HG03460 (cell line): ENCODE results near the gene SPATS2L.

Source experiments
- ATAC-seq: cut with Tn5 transposase; IDR thresholded peaks from one replicate; pipeline ENCODE4 v1.9.1; 2021; ENCODE audit not compliant: unreplicated experiment

Gene SPATS2L

DNA sequence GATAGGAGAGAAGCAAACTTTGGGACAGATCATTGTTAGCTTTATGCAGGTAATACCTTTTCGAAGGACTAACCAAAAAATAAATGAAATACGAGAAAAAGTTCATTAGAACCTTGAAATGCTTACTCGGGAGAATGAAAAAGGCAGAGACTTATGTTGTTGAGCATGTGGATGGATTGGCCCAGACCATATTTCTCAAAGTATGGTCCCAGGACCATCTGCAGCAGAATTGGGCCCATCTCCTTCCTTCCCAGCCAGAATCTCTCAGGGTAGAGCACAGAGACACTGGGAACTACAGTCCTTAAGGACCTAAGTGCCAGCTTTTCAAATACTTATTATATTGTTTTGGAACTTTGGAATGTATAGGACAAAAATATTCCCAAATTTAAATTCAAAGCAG is 152.6 kb downstream of the SPATS2L start:
- ATAC-seq = no peak

DNA sequence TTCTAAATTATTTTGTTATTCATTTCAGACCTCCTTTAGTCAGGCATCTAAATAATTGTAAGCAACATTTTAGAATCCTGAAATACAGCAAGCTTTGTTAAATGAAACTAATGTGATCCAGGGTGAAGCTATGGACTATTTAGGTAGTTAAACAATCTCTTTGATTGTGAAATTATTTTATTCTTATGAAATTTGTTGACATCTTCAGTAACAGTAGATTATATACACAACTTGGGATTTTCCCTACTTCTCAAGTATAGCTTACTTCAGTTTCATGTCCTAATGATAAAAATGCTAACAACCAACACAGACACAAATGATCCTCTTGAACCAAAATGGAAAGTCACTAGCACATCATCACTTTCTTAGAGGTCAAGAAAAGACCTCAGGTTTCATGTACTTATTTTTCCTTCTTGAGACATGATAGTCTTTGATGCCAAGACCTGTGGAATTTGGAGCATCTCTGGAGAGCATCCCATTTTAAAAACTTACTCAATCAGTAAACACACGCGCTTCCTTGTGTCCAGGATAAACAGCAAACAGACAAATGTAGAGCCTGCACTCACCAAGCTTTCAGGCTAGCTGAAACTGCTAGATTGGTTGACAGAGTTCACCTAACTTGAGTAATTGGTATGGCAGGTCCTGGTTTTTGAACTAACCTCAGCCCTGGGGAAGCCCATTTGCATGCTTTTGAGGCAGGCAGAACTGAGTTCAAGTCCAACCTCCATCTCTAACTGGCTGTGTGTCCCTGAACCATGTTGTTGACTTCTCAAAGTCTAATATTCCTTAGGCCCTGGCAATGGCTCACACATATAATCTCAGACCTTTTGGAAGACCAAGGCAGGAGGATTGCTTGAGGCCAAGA is 155.6 kb downstream of the SPATS2L start:
- no peak for ATAC-seq

DNA sequence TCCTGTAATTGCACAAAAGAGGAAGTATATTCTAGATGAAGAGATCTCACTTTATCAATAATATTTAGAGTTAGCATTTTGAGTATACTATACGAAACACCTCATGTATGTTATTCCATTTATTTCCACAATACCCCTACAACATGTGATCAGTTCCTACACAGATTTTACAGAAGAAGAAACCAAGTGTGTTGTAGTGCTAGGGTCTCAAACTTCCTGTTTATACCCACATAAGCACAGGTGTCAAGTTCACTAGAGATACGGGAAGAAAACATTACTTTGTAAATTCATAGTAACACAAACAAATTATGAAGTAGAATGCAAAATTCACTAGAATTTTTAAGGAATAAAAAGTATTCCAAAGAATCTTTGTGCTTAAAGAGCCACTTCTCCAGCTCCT is 157.0 kb downstream of the SPATS2L start:
- ATAC-seq = no peak

DNA sequence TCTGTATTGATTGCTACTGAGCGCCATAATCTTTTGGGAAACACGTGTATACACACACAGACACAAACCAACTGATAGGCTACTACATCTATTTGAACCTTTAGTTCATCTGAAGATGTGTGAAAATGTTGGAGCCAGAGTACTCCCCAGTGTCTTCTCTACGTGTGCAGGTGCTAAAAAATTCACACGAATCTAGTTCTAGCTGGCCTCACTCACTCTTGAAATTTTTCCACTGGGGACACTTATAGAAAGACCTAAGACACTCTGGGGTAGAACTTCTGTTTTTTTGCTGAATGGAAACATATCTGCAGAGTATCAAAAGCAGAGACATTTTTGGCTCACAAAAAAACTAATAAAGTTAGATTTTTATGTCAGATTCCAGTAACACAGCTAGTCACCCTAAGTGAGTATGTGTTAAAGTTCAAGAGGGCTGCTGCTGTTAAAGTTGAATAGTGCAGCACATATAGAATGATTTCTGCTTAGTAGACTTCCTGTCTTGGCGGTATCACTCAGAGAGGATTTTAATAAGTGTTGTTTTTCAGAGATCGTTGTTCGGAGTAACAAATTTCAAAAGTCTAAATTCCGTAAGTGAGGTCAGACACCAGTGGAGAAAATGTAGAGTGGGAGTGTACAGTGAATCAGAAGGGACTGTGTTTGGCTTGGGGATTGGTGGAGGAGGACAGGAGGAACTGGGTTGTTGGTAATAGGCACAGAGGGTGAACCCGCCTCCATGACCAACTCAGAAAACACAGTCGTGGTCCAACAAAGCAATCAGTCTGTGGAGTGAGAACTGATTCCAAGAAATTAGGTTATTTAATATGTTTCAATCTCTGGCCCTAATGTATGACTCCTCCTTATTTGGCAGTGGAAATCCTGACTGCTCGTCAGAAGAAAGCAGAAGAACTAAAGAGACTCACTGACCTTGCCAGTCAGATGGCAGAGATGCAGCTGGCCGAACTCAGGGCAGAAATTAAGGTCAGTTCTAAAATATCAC is 160.2 kb downstream of the SPATS2L start:
- ATAC-seq = no peak

DNA sequence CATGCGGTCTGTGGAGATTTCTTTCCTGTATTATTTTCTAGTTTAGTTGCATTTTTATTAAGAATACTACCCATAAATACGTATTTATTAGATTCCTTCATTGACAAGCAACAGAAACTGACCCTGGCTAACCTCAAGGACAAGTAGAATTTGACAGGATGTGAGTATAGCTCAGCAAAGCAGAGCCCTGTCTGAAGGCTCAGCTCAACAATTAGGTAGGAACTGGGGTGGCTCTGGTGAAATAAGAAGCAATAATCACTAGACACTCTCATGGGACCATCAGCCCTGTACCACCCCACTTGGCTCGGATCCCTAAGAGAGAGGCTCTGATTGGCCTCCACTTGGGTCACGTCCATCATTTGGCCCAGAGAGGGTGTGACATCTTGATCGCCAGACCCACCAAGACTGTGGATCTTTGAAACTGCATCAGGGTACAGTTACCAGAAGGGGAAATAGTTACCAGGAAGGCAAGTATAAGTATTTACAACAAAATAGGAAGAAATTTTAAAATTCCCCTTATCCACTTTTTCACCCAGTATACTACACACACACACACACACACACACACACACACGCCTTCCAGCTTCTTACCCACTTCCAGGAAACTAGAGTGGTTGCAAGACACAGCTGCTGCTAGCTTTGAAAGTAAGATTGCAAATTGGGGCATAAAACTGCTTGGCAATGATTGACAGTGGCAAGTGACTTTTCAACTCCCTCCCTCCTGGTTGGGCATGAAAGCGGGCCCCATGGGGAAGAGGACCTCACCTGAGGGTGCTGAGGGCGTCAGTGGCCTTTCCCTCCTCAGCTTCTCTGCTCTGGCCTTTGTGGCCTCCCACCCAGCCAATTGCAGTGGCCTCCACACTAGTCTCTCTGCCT is 161.6 kb downstream of the SPATS2L start:
- ATAC-seq = peak; percentile 29

DNA sequence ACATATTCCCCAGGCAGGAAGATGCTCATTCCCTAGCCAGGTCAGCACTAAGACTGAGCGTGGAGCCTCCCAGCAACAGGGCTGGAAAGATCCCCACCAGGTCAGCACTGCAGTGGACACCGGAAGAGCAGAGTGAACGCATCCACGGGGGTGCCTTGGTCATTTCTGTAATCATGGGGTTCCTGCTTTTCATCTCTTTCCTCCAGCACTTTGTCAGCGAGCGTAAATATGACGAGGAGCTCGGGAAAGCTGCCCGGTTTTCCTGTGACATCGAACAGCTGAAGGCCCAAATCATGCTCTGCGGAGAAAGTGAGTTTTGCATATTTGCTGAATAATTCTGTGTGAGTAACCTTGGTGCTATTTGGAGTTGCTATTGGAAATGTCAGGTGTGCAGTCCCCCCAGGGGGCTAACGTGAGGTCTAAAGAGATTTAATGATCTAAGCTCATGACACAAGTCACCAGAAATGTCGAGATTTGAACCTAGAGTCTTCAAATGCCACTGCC is 163.3 kb downstream of the SPATS2L start:
- no peak for ATAC-seq

DNA sequence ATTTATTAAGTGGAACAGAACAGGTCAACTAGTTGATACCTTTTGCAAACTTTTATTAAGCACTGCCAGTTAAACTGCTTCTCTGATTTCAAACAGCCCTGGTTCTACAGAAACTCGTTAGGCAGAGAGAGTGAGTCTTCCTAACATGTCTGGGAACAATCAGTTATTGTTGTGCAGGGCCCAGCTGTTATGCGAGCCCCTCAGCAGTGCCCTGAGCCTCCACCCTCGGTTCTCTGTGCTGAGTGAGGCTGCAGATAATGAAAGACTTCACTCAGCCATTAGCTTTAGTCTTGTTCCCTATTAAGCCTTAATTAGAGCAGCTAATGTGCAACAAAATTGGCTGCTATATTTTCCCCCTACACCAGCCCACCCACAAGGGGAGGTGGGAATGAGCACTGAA is 163.7 kb downstream of the SPATS2L start:
- no peak for ATAC-seq

DNA sequence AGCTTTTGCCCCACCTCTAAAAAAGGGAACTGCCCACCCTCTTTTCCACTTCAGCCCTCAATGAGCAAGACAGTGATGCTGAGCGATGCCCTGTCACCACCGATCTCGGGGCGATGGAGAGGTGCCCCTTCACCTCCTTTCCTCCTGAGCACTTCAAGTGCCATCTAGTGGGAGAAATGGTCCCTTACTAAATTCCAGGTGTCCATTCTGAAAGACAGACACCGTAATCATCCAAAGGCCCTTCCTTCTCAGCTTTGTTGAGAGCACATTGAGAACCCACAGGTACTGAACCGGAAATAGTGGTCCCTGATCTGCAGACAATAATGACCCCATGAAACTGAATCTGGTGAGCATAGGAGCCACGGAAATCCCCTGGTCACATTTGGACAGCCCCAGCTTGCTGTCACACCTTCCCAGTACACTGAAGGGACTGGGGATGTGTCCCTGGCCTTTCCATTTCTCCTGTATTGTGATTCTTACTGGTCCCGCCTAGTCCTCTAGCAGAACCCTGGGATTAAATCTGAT is 164.9 kb downstream of the SPATS2L start:
- ATAC-seq = peak; percentile 80

DNA sequence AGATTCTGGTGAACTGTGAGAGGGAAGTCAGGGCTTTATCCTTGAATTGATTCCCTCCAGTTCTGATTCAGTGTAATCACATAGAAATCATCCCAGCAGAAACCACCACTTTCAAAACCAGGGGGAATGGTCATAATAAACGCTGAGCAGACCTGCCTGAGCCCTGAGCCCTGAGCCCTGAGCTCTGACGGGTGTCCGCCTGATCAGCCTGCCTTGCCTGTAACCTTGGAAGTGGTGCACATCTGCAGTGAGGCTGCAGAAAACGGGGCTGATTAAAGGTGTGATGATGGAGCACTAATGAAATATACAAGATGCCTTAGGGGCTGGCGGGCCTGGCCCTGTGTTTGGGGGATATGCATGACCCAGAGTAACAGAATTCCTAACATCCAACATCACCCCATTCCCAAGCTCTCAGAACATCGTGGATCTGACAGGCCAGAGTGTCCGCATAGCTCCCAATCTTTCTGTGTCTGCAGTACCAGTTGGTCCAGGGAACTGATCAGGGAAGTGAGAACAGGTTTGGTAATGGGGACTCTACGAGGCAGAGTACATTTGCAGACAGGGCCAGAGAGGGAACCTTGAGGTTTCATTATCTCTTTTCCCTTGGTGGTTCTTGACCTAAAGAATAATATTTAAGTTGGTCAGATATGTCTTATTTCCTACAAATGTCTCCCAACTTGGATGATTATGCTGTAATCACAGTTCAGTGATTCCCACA is 165.6 kb downstream of the SPATS2L start:
- ATAC-seq = peak; percentile 17

DNA sequence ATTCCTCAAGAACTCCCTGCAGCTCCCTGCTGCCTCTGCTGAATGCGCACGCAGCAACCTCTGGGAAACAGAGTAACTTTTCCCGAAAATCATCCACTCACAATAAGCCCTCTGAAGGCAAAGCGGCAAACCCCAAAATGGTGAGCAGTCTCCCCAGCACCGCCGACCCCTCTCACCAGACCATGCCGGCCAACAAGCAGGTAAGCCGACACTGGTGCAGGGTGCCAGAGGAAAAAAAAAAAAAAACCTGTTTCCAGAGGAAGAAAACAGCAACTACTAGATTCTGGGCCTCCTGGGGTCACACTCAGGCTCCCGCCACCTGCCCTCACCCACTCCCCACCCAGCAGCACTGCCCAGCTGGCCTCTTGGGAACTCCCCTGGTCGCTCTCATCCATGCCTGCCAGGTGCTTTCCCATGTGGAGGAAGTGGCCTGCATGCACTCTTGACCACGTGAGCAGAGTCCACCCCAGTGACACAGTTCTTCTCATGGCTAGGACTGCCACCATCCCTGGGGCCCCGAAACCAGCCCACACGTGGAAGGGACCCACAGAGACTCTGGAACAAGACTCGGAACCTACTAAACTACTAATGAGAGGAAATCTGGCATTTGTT is 166.5 kb downstream of the SPATS2L start:
- ATAC-seq = no peak

DNA sequence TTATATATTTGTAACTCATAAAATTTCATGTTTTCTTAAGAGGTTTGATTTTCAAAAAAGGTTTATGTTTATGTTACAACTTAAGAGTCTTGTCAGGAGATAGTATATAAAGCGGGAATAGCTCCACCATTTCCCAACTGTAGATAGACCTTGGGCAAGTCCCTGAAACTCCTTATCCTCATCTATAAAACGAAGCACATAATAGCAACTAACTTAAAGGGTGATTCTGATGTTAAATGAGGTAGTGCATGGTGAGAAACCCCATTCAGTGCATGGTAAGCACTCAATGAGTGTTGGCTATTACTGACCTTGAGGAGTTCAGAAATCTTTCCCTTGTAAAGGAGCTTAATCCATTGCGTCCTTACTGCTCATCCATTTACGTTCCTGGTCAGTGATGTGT is 169.3 kb downstream of the SPATS2L start:
- no peak for ATAC-seq

DNA sequence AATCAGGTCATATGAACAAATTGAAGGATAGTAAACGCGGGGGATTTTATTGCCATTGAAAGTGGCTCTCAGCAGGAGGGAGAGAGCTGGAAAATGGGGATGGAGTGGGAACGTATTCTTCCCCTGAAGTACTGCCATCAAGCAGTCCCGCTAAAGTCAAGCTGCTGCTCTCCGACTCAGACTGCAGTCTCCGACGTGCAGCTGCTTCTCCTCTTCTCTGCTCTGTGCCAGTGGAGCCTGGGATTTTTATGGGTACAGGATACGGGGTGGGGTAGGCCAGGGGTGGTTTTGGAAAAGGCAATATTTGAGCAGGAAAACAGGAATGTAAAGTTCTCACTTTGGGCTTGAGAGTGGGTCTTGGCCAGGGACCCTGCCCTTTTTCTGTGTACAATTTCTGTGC is 170.3 kb downstream of the SPATS2L start:
- no peak for ATAC-seq

DNA sequence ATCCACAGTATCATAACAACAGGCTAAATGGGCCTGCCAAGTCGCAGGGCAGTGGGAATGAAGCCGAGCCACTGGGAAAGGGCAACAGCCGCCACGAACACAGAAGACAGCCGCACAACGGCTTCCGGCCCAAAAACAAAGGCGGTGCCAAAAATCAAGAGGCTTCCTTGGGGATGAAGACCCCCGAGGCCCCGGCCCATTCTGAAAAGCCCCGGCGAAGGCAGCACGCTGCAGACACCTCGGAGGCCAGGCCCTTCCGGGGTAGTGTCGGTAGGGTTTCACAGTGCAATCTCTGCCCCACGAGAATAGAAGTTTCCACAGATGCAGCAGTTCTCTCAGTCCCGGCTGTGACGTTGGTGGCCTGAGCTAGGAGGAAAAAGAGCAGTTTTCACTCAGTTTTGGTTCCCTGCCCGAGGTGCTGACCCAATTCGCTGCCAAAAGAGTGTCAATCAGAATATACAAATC is 171.2 kb downstream of the SPATS2L start:
- no peak for ATAC-seq

DNA sequence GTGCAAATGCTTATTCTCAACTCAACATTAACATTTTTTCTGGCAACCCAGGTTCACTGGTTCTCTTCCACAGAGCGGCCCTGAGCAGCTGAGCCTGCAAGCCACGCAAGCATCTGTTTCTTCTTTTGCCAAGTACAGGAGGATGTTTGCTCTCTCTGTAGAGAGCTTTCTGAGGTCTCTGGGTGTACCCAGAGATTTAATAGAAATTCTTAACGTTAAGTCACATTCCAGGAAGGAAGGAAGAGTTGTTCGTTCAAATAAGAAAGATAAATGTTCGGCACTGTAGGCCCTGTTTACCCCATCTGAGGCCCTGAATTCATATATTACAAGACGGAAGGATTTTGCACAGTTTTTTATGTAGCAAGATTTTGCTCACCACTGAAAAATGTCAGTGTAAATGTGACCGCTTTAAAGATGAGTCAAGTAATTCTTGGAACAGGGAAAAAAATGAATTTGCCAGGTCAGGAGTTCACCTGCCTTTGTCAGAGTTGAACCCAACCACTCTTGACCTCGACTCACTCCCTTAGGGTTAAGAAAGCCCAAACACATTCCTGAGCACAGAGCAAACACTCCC is 173.3 kb downstream of the SPATS2L start:
- no peak for ATAC-seq

DNA sequence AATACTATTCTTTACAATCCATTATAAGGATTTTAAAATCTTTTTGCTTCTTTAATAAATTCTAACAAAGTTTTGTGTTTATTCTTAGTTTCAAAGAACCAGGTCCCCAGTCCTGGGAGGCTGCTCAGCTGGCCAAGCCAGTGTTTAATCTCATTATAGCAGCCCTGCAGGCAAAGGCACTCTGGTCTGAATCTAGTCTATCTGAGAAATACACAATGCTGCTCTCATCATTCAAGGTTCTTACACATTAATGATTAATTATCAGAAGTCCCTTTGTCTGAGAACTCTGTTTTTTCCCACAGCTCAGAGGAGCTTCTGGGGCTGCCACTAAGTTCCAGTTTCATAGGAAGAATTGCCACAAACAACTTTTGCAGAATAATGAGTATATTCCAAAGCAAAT is 175.7 kb downstream of the SPATS2L start:
- ATAC-seq = peak; percentile 68

DNA sequence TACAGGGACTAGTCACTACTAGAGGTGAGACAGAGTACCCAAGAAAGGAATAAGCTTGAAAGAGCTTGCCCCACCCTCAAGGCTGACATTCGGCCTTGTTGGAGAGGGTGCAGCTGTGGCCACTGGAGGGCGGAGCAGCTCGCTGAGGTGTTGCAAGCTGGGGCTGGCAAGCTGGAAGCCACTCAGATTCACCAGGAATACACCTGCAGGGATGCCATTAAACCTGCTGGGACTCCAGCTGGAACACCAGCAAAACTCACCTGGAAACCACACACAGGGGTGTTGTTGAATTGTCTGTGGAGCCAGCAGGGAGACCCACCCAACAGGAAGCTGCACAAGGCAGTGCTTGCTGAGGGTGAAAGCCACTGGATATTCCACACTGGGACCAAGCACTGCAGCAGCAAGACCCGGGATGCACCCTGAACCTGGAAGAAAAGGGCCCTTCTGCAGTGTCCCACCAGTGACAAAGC is 177.3 kb downstream of the SPATS2L start:
- ATAC-seq = peak; percentile 49

DNA sequence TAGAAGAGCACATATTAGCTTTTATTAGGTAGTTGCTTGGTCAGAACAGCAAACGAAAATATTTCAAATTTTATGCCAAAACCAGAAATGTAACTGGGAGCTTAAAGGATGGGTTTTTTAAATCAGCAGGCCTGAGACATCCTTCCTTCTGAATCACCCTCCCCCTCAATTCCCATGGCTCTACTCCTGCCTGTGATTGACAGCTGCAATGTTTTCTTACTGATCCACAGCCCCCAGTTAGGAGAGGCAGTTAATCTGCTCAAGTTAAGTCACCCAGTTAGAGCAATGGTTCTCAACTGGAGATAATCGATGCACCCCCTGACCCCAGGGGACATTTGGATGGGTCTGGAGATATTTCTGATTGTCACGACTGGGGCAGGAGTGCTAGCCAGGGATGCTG is 178.4 kb downstream of the SPATS2L start:
- ATAC-seq = no peak

DNA sequence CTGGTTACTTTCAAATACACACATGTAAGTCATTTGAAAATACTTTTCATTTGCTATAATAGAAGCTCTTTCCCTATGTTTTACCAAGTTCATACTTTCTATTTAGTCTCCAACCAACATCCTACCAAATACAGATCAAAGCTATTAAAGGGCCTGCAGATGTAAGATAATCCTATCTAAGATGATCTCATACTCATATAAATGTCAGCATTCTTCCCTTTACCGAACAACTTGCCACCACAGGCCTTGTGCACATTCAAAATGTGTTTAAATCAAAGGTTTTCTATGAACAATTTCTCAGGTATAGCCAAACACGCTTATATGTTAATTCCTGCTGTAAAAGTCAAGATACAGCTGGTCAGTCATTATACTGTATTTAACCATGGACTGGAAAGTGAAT is 180.0 kb downstream of the SPATS2L start:
- no peak for ATAC-seq

DNA sequence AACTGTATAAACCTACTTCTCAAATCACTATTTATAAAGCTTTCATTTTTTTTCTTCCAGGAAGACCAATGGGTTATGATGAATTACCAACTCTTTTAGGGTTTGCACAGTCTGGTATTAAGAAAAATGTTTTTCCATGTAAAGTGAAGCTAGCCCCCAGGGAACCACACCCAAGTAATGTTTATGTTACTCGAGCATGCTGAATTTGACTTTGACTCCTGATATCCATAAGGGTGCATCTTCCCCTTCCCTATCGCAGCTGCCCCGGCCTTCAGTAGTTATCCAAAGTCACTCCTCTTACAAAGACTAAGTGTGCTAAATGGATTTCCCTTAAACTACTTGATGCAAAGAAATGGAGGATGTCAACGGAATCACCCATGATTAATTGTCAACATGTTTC is 181.7 kb downstream of the SPATS2L start:
- ATAC-seq = no peak
